ENCODE measurements around the gene PAQR3.
"Not testable (repeated sequence)": the region's sequence is repeated elsewhere in the genome, so short reads cannot be mapped to it uniquely, and the experiment has no call there.

PAQR3 gene

GRCh38 chr4:78885598-78885997 lies 53.6 kb downstream of the PAQR3 start:
- no peak for DNase-seq (ENCODE audit: low read depth)
- no peak for TF ChIP-seq CTCF (conservative IDR thresholded peaks at IDR 0.05; ENCODE audit: low read depth, low read length)
- no peak overlapping the region for H3K4me3 ChIP-seq (ENCODE audit: low read depth, low read length)

- no peak for TF ChIP-seq CTCF (conservative IDR thresholded peaks at IDR 0.05; ENCODE audit: low read depth, low read length)
- DNase-seq (ENCODE audit: low read depth): no peak
- H3K4me3 ChIP-seq (ENCODE audit: low read depth, low read length): no peak overlapping the region
Measured at GRCh38 chr4:78880874-78881492, 58.3 kb downstream of the PAQR3 start.

- no peak for DNase-seq (ENCODE audit: low read depth)
Measured at GRCh38 chr4:78878031-78878430, 61.2 kb downstream of the PAQR3 start.

GRCh38 chr4:78876568-78877320 lies 62.5 kb downstream of the PAQR3 start:
- H3K4me3 ChIP-seq (ENCODE audit: low read depth, low read length): no peak overlapping the region
- peak; percentile 20 for DNase-seq (ENCODE audit: low read depth)
- no peak for TF ChIP-seq CTCF (conservative IDR thresholded peaks at IDR 0.05; ENCODE audit: low read depth, low read length)

More at GRCh38 chr4:78878031-78878430, 61.2 kb downstream of the PAQR3 start:
- no peak for TF ChIP-seq CTCF (conservative IDR thresholded peaks at IDR 0.05; ENCODE audit: low read depth, low read length)
- H3K4me3 ChIP-seq (ENCODE audit: low read depth, low read length): no peak overlapping the region

GRCh38 chr4:78870056-78870455 lies 69.2 kb downstream of the PAQR3 start:
- DNase-seq (ENCODE audit: low read depth): no peak
- no peak for TF ChIP-seq CTCF (conservative IDR thresholded peaks at IDR 0.05; ENCODE audit: low read depth, low read length)
- no peak overlapping the region for H3K4me3 ChIP-seq (ENCODE audit: low read depth, low read length)

- not testable (repeated sequence) for H3K4me3 ChIP-seq (ENCODE audit: low read depth, low read length); DNase-seq (ENCODE audit: low read depth)
Measured at GRCh38 chr4:78868712-78869111, 70.5 kb downstream of the PAQR3 start.

GRCh38 chr4:78865451-78865850 lies 73.8 kb downstream of the PAQR3 start:
- no peak overlapping the region for H3K4me3 ChIP-seq (ENCODE audit: low read depth, low read length)
- no peak for TF ChIP-seq CTCF (conservative IDR thresholded peaks at IDR 0.05; ENCODE audit: low read depth, low read length)
- no peak for DNase-seq (ENCODE audit: low read depth)

Data from choroid plexus epithelial cell (primary cell).